ENCODE results near the gene PPP4R1.

Gene PPP4R1

DNA sequence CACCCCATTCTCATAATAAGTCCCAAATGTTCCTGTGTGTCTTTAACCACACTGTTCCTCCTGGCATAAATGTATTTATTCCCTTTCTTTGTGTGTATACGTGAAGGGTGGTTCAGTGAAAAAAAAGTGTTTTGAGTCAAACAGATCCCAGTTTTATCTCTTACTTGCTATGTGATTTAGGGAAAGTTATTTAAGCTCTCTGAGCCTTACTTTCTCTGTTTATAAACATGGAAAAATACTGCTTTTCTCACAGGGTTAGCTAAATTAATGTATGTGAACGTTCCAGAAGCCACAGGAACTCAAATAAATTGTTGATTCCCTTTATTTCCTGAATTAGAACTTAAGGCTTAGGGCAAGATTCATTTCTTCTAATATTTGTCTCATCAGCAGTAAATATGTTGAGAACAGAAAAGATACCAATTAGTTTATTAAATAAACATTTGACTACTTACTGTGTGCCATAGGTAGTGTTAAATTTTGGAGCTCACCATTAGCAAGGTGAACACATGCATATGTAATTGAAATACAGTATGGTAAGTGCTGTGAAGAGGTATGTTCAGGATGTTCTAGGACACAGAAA, 105.8 kb downstream of the PPP4R1 start:
- no peak for DNase-seq (ENCODE audit: low read depth in 2 of 2, low spot score in 1 of 2)

DNA sequence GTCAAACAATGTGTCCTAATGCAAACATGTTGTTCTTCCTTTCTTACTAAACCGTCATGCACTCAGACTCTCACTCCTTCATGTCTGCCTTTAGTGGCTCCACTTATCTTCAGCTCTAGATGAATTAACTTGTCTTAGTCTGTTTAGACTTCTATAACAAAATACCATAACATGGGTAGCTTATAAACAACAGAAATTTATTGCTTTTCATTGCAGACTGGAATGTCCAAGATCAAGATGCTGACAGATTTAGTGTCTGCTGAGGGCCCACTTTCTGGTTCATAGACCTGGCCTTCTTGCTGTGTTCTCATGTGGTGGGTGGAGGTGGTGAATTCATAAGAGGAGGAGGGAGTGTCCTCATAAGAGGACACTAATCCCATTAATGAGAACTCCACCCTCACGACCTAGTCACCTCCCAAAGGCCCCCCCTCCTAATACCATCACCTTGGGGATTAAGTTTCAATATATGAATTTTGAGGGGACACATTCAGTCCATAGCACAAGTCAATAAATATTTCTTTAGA, 106.7 kb downstream of the PPP4R1 start:
- DNase-seq (ENCODE audit: low read depth in 2 of 2, low spot score in 1 of 2), result no peak

DNA sequence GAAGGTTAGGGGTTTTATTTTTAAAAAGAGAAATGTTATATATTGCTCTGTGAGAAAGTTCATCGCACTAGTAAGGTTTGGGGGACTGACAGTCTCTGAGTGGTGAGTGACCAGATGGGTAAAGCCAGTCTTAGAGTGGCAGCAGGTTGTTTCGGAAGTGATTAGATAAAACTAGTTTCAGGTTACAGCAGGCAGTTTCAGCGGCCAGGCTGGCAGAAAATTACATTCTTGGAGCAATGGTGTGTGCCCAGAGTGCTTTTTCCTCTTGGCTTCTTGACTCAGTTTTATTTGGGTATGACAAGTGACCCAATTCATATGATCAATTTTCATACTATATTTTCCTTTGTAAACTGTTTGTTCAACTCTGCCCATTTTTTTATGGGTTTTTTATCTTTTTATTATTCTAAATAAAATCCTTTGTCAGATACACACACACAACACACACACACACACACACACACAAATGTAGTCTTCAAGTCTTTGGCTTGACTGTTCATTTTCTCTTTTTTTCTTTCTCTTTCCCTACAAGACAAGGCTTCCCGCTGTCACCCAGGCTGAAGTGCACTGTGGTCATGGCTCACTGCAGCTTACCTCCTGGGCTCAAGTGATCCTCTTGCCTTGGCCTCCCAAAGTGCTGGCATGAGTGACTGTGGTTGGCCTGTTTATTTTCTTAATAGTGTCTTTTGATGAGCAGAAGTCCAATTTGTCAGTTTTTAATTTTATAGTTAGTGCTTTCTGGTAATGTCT, 108.1 kb downstream of the PPP4R1 start:
- no peak for DNase-seq (ENCODE audit: low read depth in 2 of 2, low spot score in 1 of 2)

Data from stimulated activated CD8-positive, alpha-beta memory T cell treated with anti-CD3 and anti-CD28 coated beads, Interleukin-4, amount 100 ng/mL, for 4 hours (primary cell).